Peyer's patch (tissue), 4 donors: Measurements from ENCODE around the gene BMF. TPM values are rescaled to one million over a fixed set of nuclear protein-coding genes. Genes with fewer than 3 reads are reported as not detected.

ENCODE experiments used
- DNase-seq, 3 donors: peaks; one replicate each; pipeline ENCODE4 v3.0.0-alpha.2; 2017 to 2019
- H3K27ac ChIP-seq, 4 donors: fragments of 200-600 bp; sonication (generic); one replicate each; pipeline ENCODE4 v1.5.1; 2016 to 2019
- H3K27me3 ChIP-seq, 2 donors: fragments of 200-600 bp; sonication (generic); one replicate each; pipeline ENCODE4 v1.5.1; 2019
- H3K36me3 ChIP-seq, 3 donors: fragments of 200-600 bp; sonication (generic); one replicate each; pipeline ENCODE4 v1.5.1; 2016 to 2019
- H3K4me1 ChIP-seq, 4 donors: fragments of 200-600 bp; sonication (generic); one replicate each; pipeline ENCODE4 v1.5.1; 2016 to 2019
- H3K4me3 ChIP-seq, 4 donors: fragments of 200-600 bp; sonication (generic); 1 replicate in 3 of 4; 2 replicates in 1 of 4; pipeline ENCODE4 v1.5.1; 2016 to 2019; ENCODE audit warnings: mild to moderate bottlenecking in 1 of 4
- H3K9me3 ChIP-seq, 4 donors: fragments of 200-600 bp; sonication (generic); one replicate each; pipeline ENCODE4 v1.5.1; 2016 to 2019; ENCODE audit warnings: mild to moderate bottlenecking in 1 of 4
- POLR2A ChIP-seq, 2 donors: fragments of 450-650 bp; IDR thresholded peaks; one replicate each; pipeline ENCODE4 v1.5.1; 2017; ENCODE audit warnings: antibody characterized with exemption in 2 of 2, mild to moderate bottlenecking in 2 of 2, moderate library complexity in 2 of 2
- total RNA-seq, 4 donors: library from RNA; depleted of rRNA; stranded (reverse); fragments of >200 nt; gene quantifications; one replicate each; pipeline ENCODE4 v1.1.0, GENCODE V29; 2016
- TF ChIP-seq, protein P1 (sequence below), 6 experiments: fragments of 450-650 bp in 4 of 6; fragments of 200-600 bp in 2 of 6; sonication (generic) in 1 of 6; IDR thresholded peaks; one replicate each; pipeline ENCODE4 v1.5.1; 2017 to 2019; ENCODE audit warnings: antibody characterized with exemption in 6 of 6, mild to moderate bottlenecking in 3 of 6, moderate library complexity in 1 of 6

BMF gene
- total RNA-seq, 4 donors from 2014 or later: 13.5 to 98.2 (median 26.1) TPM

GRCh38 chr15:40111888-40112287 is 3.2 kb upstream of the BMF start:
- TF ChIP-seq POLR2A (IDR thresholded peaks at IDR 0.05): no peak
- TF ChIP-seq, protein P1, sequence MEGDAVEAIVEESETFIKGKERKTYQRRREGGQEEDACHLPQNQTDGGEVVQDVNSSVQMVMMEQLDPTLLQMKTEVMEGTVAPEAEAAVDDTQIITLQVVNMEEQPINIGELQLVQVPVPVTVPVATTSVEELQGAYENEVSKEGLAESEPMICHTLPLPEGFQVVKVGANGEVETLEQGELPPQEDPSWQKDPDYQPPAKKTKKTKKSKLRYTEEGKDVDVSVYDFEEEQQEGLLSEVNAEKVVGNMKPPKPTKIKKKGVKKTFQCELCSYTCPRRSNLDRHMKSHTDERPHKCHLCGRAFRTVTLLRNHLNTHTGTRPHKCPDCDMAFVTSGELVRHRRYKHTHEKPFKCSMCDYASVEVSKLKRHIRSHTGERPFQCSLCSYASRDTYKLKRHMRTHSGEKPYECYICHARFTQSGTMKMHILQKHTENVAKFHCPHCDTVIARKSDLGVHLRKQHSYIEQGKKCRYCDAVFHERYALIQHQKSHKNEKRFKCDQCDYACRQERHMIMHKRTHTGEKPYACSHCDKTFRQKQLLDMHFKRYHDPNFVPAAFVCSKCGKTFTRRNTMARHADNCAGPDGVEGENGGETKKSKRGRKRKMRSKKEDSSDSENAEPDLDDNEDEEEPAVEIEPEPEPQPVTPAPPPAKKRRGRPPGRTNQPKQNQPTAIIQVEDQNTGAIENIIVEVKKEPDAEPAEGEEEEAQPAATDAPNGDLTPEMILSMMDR (IDR thresholded peaks at IDR 0.05): no peak
- H3K27me3 ChIP-seq: no peaks in the 10 kb centered on the region
- H3K9me3 ChIP-seq: no peaks in the 10 kb centered on the region
- peaks cover 3 to 15% (median 9%) of the 10 kb centered on the region in 4 donors for H3K4me1 ChIP-seq
- no peak overlapping the region for H3K27ac ChIP-seq
- H3K4me3 ChIP-seq: no peak overlapping the region
- H3K36me3 ChIP-seq: no peaks in the 10 kb centered on the region
- DNase-seq: no peak

DNA sequence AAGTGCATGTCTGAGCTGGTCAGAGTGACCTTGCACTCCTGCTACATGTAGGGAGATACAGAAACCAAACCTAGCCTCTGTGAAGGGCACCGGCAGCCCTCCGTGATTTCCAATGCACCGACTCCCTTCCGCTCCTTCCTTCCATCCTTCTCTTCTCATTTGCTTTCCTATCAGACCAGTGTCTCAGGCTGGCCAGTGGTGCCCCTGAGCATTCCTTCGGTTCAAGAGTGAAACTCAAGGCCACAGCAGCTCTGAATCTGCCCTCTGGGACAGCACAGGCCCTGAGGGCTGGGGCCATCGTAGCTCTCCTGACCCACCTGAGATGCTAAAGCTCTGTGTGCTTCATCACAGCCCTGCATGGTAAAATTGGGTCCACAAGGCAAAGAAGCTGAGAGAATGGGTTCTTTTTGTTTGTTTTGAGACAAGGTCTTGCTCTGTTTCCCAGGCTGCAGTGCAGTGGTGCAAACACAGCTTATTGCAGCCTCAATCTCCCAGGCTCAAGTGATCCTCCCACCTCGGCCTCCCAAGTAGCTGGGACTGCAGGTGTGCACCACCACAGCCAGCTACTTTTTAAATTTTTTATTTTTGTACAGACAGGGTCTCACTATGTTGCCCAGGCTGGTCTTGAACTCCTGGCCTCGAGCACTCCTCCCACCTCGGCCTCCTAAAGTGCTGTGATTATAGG is 2.3 kb upstream of the BMF start:
- TF ChIP-seq POLR2A (IDR thresholded peaks at IDR 0.05): no peak
- TF ChIP-seq, protein P1 (IDR thresholded peaks at IDR 0.05): no peak
- no peak for DNase-seq
- no peak overlapping the region for H3K4me3 ChIP-seq
- H3K9me3 ChIP-seq: no peaks in the 10 kb centered on the region
- H3K27ac ChIP-seq: no peak overlapping the region
- peaks cover 3 to 20% (median 12%) of the 10 kb centered on the region in 4 donors for H3K4me1 ChIP-seq
- no peaks in the 10 kb centered on the region for H3K27me3 ChIP-seq
- H3K36me3 ChIP-seq: no peaks in the 10 kb centered on the region

GRCh38 chr15:40108061-40108854 is 421 bp downstream of the BMF start:
- Histone ChIP-seq H3K27ac (peak overlapping the region; percentile 83 to 94 (median 89)), H3K4me3 (peak overlapping the region; percentile 69 to 95 (median 77)), H3K4me1 (peaks cover 3 to 47% (median 33%) of the 10 kb centered on the region in 4 donors), H3K36me3 (no peaks in the 10 kb centered on the region), H3K9me3 (no peaks in the 10 kb centered on the region), H3K27me3 (no peaks in the 10 kb centered on the region)
- peak in 1 of 3 donors; percentile 61 for DNase-seq
- TF ChIP-seq POLR2A (IDR thresholded peaks at IDR 0.05): peak in 1 of 2 donors; percentile 53
- TF ChIP-seq, protein P1 (IDR thresholded peaks at IDR 0.05): no peak

- H3K27me3 ChIP-seq: no peaks in the 10 kb centered on the region
- H3K4me3 ChIP-seq: peak overlapping the region; percentile 30 to 95 (median 69)
- peak overlapping the region; percentile 83 to 94 (median 89) for H3K27ac ChIP-seq
- peak; percentile 67 to 90 (median 89) for DNase-seq
- TF ChIP-seq, protein P1 (IDR thresholded peaks at IDR 0.05): peak in 3 of 6 experiments; percentile 23 to 46 (median 40)
- TF ChIP-seq POLR2A (IDR thresholded peaks at IDR 0.05): peak; percentile 25 to 49
- peaks cover 9 to 64% (median 44%) of the 10 kb centered on the region in 4 donors for H3K4me1 ChIP-seq
- no peaks in the 10 kb centered on the region for H3K36me3 ChIP-seq
- H3K9me3 ChIP-seq: no peaks in the 10 kb centered on the region
Observed at GRCh38 chr15:40106203-40107161, 2.2 kb downstream of the BMF start.
